NCI-H1694 treated with DMSO at 0.1 percent for 48 hours (cell line): ENCODE data around the gene CENPU.
"Not testable (repeated sequence)": the region's sequence is repeated elsewhere in the genome, so short reads cannot be mapped to it uniquely, and the experiment has no call there.

Experiments used
- DNase-seq: peaks from one replicate; lab custom pipeline; 2025; lab: John Stamatoyannopoulos, UW

The CENPU gene

GRCh38 chr4:184668096-184668495, 65.8 kb downstream of the CENPU start:
- no peak for DNase-seq

- DNase-seq: no peak
Measured at GRCh38 chr4:184666670-184667069, 67.2 kb downstream of the CENPU start.

- DNase-seq: no peak
Measured at GRCh38 chr4:184664445-184665210, 69.3 kb downstream of the CENPU start.

GRCh38 chr4:184662236-184662635, 71.7 kb downstream of the CENPU start:
- no peak for DNase-seq

GRCh38 chr4:184660978-184661377, 72.9 kb downstream of the CENPU start:
- no peak for DNase-seq

GRCh38 chr4:184657820-184658219, 76.1 kb downstream of the CENPU start:
- not testable (repeated sequence) for DNase-seq

GRCh38 chr4:184657144-184657543, 76.8 kb downstream of the CENPU start:
- no peak for DNase-seq

- no peak for DNase-seq
Measured at GRCh38 chr4:184655889-184656869, 77.7 kb downstream of the CENPU start.

- no peak for DNase-seq
Measured at GRCh38 chr4:184653650-184654049, 80.2 kb downstream of the CENPU start.

- not testable (repeated sequence) for DNase-seq
Measured at GRCh38 chr4:184652681-184653080, 81.2 kb downstream of the CENPU start.

GRCh38 chr4:184651899-184652298, 82.0 kb downstream of the CENPU start:
- no peak for DNase-seq

GRCh38 chr4:184649971-184650855, 83.7 kb downstream of the CENPU start:
- no peak for DNase-seq

- peak; percentile 92 for DNase-seq
Measured at GRCh38 chr4:184649026-184649970, 84.6 kb downstream of the CENPU start, which contains the start of the genes CASP3 and PRIMPOL. CASP3 (minus strand) TSS chr4:184649447; CDS start chr4:184638453, 10,994 bp downstream. PRIMPOL (plus strand) TSS chr4:184649738; CDS start chr4:184657141, 7,403 bp downstream.

GRCh38 chr4:184648313-184649025, 85.4 kb downstream of the CENPU start:
- no peak for DNase-seq

- no peak for DNase-seq
Measured at GRCh38 chr4:184648054-184648312, 85.9 kb downstream of the CENPU start.

GRCh38 chr4:184647266-184648053, 86.4 kb downstream of the CENPU start:
- DNase-seq: no peak

GRCh38 chr4:184645904-184646610, 87.8 kb downstream of the CENPU start:
- DNase-seq: no peak

- DNase-seq: no peak
Measured at GRCh38 chr4:184644553-184645307, 89.2 kb downstream of the CENPU start.
